Mucosa of rectum (tissue), 2 donors: ENCODE measurements around the gene GPRIN2.
A peak's percentile ranks its signal among the peaks of the same experiment; 100 is the strongest.

ENCODE experiments used
- H3K27ac ChIP-seq, 2 donors: one replicate each; pipeline ENCODE4 v1.7.0; 2013; ENCODE audit warnings: inconsistent platforms in 2 of 2, low read depth in 2 of 2, low read length in 2 of 2
- H3K27me3 ChIP-seq, 2 donors: one replicate each; pipeline ENCODE4 v1.7.0; 2013; ENCODE audit warnings: low read length in 2 of 2; ENCODE audit not compliant: control insufficient read depth in 2 of 2, insufficient read depth in 2 of 2
- H3K36me3 ChIP-seq, 2 donors: one replicate each; pipeline ENCODE4 v1.7.0; 2013; ENCODE audit warnings: low read length in 2 of 2; ENCODE audit not compliant: control insufficient read depth in 2 of 2, insufficient read depth in 2 of 2
- H3K4me1 ChIP-seq, 2 donors: one replicate each; pipeline ENCODE4 v1.7.0; 2013; ENCODE audit warnings: low read length in 2 of 2, mild to moderate bottlenecking in 1 of 2; ENCODE audit not compliant: control insufficient read depth in 2 of 2, insufficient read depth in 2 of 2
- H3K4me3 ChIP-seq, 2 donors: one replicate each; pipeline ENCODE4 v1.7.0; 2013; ENCODE audit warnings: low read length in 2 of 2
- H3K9ac ChIP-seq, 2 donors: one replicate each; pipeline ENCODE4 v1.7.0; 2013; ENCODE audit warnings: low read length in 2 of 2, low read depth in 1 of 2, mild to moderate bottlenecking in 1 of 2
- H3K9me3 ChIP-seq, 2 donors: one replicate each; pipeline ENCODE4 v1.7.0; 2013; ENCODE audit warnings: low read length in 2 of 2; ENCODE audit not compliant: control insufficient read depth in 2 of 2
- donor health status: healthy.
- donor health status: Normal muscosa, but diverticular disease.

Gene GPRIN2

DNA sequence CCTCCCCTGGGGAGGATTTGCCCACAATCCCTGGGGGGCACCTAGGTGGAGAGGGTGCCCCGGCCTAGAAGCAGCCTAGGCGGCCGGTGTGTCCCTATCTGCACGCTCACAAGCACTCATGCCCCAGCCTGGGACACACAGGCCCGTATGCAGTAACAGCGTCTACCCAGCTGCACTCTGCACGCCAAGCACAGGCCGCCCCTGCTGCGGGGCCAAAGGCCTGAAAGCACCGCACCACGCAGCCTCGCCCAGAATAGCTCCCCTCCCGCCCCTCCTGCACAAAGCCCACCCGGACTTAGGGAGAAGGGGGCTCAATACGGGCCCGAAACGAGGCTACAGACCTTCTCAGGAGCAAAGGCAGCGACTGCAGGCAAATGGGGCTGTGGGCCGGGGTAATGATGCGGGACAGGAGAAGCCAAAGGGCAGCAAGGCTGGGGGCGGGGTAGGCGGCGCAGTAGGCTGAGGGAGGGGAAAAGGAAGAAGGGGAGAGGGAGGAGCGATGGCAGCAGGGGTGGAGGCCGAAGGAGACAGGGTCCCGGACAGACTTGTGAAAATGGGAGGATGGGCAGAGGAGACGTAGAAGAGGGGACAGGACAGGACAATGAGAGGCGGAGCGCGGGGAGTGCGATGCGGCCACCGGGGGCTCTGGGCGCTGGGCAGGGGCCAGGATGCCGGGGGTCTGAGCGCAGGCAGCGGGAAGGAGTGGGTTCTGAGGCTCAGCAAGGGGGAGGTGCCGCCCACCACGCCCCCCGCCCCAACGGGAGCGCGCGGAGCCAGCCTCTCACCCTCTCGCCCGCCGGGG, 544 bp downstream of the GPRIN2 start:
- peak overlapping the region; percentile 40 to 61 for H3K27ac ChIP-seq
- no peaks in the 10 kb centered on the region for H3K9me3 ChIP-seq
- peaks cover 0 to 35% of the 10 kb centered on the region in 2 donors for H3K4me1 ChIP-seq
- peaks cover 0 to 2% of the 10 kb centered on the region in 2 donors for H3K27me3 ChIP-seq
- peak overlapping the region; percentile 64 to 76 for H3K4me3 ChIP-seq
- H3K36me3 ChIP-seq: peaks cover 0 to 4% of the 10 kb centered on the region in 2 donors
- H3K9ac ChIP-seq: peak overlapping the region in 1 of 2 donors; percentile 85

DNA sequence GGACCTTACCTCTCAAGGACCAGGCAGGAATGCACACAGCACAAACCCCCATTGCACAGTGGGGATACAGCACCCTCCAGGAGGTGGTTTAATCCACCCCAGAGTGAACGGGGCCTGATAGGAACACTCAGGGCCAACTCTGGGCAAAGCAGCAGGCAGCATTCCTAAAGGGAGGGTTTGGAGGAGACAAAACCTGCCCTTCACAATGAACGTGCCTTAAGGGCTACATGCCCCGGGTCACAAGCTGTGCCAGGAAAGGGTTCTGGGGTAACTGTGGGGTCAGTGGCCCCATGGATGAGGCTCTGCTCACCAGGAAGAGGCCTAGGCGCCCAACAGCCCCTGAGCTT, 1.1 kb downstream of the GPRIN2 start:
- Histone ChIP-seq H3K27me3 (peaks cover 0 to 2% of the 10 kb centered on the region in 2 donors), H3K4me1 (peaks cover 0 to 35% of the 10 kb centered on the region in 2 donors), H3K9me3 (no peaks in the 10 kb centered on the region), H3K4me3 (peak overlapping the region; percentile 64 to 76), H3K36me3 (peaks cover 0 to 7% of the 10 kb centered on the region in 2 donors), H3K27ac (no peak overlapping the region), H3K9ac (peak overlapping the region in 1 of 2 donors; percentile 85)

DNA sequence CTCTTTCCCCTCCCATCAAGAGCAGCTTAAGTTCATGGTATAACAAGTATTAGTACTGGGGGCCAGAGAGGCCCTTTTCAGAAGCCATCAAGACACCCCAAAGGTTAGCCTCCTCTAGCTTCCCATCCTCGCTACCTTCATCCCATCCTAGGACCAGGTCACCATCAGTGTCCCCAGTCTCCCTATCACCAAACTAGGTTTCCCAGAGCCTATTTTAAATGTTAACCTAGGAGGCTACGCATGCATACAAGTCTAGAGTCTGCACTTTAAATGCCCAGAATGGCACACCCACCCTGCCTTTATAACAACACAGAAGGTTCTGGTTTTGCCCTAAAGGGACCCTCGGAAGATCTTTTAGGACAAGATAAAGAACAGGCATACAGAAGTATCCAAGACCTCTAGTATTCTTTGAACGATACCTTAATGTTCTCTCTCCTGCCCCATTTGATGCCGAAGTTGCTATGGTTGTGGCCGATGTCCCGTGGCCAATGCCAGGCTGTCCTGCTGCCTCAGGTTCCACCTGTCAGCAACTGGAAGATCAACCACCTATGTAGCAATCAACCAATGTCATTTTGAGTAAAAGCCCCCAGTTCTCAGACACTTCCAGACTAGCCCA, 2.2 kb downstream of the GPRIN2 start:
- no peaks in the 10 kb centered on the region for H3K9me3 ChIP-seq
- no peak overlapping the region for H3K27ac ChIP-seq
- H3K9ac ChIP-seq: no peak overlapping the region
- peaks cover 0 to 35% of the 10 kb centered on the region in 2 donors for H3K4me1 ChIP-seq
- peaks cover 0 to 2% of the 10 kb centered on the region in 2 donors for H3K27me3 ChIP-seq
- H3K36me3 ChIP-seq: peaks cover 0 to 11% of the 10 kb centered on the region in 2 donors
- H3K4me3 ChIP-seq: no peak overlapping the region

DNA sequence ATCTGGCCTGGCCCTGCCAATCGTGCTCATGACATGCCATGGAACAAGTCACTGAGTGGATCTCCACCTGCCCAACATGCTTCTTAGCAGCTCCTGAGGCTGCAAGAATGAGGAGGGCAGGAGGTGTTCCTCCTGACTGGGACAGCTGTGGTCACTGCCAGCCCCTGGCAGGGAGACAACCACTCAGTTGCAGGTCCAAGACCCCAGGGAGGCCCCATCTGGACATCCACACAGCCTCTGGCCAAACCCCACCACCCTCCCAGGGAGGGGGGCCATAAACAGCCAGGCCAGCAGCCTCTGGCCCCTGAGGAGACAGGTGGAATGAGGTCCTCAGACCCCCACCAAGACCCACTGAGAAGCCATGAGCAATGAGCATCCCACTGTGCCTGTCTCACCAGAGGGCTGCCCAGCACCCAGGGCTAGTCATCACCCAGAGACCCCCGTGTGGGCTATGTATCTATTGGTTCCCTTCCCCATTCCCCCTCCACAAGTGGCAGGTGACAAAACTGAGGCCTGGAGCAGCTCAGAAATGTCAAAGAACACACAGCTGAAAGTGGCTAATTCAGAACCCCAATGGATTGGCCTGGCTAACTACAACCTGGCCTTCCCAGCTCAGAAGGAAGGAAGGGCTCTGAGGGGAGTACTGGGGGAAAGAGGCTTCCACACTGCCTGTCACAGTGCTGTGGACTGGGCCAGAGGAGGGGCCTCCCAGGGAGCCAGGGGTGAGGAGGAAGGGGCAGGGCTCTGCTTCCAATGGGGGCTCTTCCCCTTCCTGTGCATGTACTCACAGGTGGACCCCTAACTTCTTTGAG, 3.0 kb downstream of the GPRIN2 start:
- H3K36me3 ChIP-seq: peaks cover 0 to 11% of the 10 kb centered on the region in 2 donors
- H3K9ac ChIP-seq: no peak overlapping the region
- H3K27me3 ChIP-seq: peaks cover 0 to 2% of the 10 kb centered on the region in 2 donors
- peaks cover 0 to 30% of the 10 kb centered on the region in 2 donors for H3K4me1 ChIP-seq
- no peak overlapping the region for H3K27ac ChIP-seq
- peak overlapping the region in 1 of 2 donors; percentile 18 for H3K4me3 ChIP-seq
- no peaks in the 10 kb centered on the region for H3K9me3 ChIP-seq

DNA sequence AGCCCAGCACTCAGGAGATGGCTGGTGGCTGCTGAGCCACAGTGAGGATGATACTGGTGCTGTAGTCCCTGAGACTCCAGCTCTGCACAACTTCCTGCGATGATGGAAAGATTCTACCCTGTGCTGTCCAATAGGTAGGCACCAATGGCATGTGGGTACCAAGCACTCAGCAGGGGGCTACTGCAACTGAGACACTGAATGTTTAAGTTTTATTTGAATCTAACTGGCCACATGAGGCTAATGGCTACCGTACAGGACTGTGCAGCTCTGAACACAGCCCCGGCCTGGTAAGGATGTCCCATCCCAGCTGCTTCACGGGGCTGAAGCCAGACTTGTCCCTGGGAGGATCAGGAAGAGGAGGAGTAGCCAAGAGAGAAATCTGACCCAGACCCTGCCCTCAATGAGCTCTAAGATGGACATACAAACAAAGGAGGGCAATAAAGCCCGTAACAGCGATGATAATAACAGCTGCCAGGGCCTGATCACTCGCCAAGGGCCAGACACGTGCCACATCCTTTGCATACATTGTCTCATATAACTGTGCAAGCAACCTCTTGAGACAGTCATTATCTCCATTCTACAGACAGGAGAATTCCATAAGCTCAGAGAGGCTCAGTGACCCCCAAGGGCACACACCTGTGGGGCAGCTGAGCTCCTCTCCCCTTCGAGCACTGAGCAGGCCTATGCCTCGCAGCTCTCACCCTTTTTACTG, 3.8 kb downstream of the GPRIN2 start:
- H3K4me1 ChIP-seq: peaks cover 0 to 26% of the 10 kb centered on the region in 2 donors
- H3K27ac ChIP-seq: no peak overlapping the region
- peaks cover 0 to 11% of the 10 kb centered on the region in 2 donors for H3K36me3 ChIP-seq
- peaks cover 0 to under 1% of the 10 kb centered on the region in 2 donors for H3K27me3 ChIP-seq
- H3K4me3 ChIP-seq: peak overlapping the region in 1 of 2 donors; percentile 18
- H3K9ac ChIP-seq: no peak overlapping the region
- H3K9me3 ChIP-seq: no peaks in the 10 kb centered on the region

DNA sequence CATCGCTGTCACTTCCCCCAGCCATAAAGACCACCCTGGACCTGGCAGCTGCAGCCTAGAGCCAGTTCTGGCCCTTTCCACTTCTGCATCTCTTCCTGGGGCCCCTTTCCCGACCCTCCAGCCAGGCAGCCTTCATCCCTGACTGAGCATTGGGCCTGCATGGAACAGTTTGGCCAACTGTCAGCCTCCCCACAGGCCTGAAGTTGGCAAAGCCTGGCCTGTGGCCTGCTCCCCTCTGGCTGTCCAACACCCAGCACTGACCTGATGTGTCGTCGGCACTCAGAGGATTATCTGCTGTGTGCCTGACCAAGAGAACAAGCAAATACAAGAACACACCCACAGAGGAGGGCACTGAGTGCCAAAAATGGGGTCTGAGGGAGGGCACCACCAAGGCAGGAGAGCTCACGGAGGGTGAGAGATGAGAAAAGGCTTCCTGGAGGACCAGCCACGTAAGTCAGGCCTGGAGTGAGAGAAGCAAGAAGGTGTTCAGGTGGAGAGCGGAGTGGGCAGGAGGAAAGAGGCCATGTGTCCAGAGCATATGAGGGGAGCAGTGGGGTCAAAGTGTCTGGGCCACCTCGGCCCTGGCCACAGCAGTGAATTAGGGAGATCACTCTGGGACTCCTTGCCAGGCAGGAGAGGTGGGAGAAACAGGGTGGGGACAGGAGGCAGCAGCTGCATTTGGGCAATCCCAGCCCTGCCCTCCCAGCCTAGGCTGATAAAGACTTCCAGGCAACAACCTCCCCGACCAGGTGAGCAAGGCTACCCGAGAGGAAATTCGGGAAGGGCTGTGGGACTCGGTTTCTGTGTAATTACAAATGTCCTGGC, 4.5 kb downstream of the GPRIN2 start:
- Histone ChIP-seq H3K36me3 (peaks cover 0 to 11% of the 10 kb centered on the region in 2 donors), H3K27me3 (no peaks in the 10 kb centered on the region), H3K4me1 (peaks cover 0 to 26% of the 10 kb centered on the region in 2 donors), H3K9ac (no peak overlapping the region), H3K27ac (no peak overlapping the region), H3K9me3 (no peaks in the 10 kb centered on the region), H3K4me3 (no peak overlapping the region)

DNA sequence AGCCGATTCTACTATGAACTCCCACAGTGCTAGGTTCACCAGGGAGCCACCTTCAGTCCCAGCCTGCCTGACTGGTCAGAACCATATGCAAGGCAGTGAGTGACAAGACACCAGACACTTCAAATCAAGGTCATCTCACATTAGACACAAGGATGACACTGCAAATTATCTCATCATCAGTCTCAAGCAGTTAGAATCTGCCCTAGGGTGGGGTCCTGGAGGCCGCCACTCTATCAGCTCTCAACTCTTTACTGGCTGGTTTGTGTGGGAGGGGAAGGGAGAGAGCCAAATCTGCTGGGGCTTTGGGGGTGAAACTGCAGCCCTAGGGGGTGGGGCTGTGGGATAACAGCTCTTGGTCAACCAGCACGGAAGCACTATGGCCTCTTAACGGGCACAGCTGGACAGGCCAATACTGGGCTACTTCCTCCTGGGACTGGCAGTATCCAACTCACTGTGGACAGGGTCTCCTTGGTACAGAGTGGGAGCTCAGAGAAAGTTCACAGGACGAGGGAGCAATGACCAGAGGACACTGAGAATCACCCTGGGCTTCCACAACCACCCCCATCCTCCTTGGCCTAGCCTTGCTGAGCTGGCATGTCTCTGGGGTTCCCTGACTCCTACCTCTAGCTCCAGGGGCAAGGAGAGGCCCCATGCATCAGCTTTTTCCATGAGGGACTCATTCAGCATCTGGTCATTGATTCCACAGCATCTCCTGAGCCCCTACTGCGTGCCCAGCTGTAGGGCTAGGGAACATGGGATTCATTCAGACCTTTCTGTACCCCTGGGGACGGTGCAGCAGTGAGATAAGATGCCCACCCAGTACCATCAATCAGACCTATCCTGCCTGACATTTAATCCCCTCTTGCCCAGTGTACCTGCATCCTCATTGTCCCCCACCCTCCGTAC, 5.4 kb downstream of the GPRIN2 start:
- Histone ChIP-seq H3K4me1 (peaks cover 0 to 26% of the 10 kb centered on the region in 2 donors), H3K27me3 (no peaks in the 10 kb centered on the region), H3K9me3 (no peaks in the 10 kb centered on the region), H3K36me3 (peaks cover 0 to 11% of the 10 kb centered on the region in 2 donors), H3K9ac (no peak overlapping the region), H3K27ac (no peak overlapping the region), H3K4me3 (no peak overlapping the region)

DNA sequence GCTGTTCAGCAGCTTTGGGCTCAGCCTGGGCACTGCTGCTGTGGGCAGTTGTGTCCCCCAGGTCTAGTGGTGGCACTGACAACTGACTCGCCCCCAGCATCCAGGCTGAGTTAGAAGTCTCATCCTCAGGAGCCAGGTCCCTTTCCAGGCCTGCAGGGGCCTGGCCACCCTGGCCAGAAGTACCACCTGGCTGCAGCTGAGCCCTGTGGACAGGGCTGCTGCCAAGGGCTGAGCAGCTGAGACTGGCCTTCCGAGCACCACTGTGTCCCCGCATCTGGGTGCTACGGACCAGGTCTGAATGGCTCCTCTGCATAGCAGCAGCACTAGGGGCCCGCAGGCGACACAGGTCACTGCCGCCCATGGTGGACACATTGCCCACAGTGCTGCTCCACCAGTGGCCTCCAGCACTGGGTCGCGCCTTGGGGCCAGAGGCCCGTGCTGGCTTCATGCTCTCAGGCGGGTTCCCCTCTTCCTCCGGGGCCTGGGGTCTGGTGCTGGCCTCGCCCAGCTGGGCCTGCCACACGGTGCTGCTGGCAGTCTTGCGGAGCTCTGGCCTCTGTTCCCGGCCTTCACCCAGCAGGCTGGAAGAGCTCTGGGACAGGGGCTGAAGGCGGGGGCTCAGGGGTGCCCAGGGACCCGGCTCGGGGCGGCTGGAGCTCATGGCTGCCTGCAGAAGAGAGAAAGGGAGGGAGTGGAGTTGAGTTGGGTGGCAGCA, 6.2 kb downstream of the GPRIN2 start:
- H3K9ac ChIP-seq: no peak overlapping the region
- H3K27me3 ChIP-seq: no peaks in the 10 kb centered on the region
- no peak overlapping the region for H3K27ac ChIP-seq
- H3K4me3 ChIP-seq: no peak overlapping the region
- H3K9me3 ChIP-seq: no peaks in the 10 kb centered on the region
- peaks cover 0 to 23% of the 10 kb centered on the region in 2 donors for H3K4me1 ChIP-seq
- H3K36me3 ChIP-seq: peaks cover 0 to 11% of the 10 kb centered on the region in 2 donors
